Measurements from ENCODE around the gene PXMP2. TPM values are rescaled to one million over a fixed set of nuclear protein-coding genes. Genes with fewer than 3 reads are reported as not detected.
A peak's percentile ranks its signal among the peaks of the same experiment; 100 is the strongest.

PXMP2 gene
- total RNA-seq, 1 donor, result 10.1 TPM

DNA sequence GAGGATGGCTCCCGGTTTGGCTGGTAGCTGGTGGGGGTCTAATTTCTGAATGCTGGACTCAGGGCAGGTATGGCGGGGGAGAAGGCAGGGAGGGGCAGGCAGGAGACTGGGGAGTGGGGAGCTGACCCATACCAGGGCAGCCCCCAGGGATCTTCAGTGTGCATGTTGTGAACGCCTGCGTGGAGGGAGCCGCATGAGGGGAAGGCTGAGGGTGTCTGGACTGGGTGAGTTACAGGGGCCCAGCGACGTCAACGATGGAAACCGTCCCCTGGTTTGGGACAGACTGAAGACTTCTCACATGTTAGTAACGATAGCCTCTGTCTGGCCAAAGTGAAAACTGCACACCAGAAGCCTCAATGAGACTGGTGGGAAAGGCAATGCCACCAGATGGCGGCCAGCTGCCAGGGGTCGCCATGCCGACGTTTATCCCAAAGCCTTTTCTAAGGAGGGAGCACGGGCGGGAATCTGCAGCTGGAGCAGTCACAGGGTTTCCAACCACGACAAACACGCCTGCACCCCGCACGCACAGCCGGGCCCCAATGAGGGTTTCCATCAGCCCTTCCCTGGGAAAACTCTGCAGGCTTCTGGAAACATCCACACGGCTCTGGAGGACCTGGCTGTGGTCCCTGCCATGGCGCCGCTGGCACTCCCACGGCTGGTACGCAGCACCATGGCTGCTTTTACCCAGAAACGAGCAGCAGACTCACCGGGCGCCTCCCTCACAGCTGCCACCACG lies 37.3 kb downstream of the PXMP2 start:
- Histone ChIP-seq H3K36me3 (ENCODE audit: insufficient read depth, low read length) (peaks cover 86% of the 10 kb centered on the region), H2AFZ (ENCODE audit: low read length) (no peak overlapping the region), H4K20me1 (ENCODE audit: insufficient read depth, low read length) (peaks cover 31% of the 10 kb centered on the region), H3K27me3 (ENCODE audit: insufficient read depth, low read length) (no peaks in the 10 kb centered on the region), H3K4me2 (ENCODE audit: insufficient read depth, low read length) (no peak overlapping the region), H3K79me2 (ENCODE audit: insufficient read depth, low read length) (peaks cover 59% of the 10 kb centered on the region), H3K4me1 (ENCODE audit: insufficient read depth, low read length) (peaks cover 6% of the 10 kb centered on the region), H3K4me3 (ENCODE audit: insufficient read depth, low read length) (no peak overlapping the region), H3K27ac (ENCODE audit: low read depth, low read length) (peak overlapping the region; percentile 67), H3K9me3 (ENCODE audit: low read depth, low read length) (no peaks in the 10 kb centered on the region)
- DNase-seq (ENCODE audit: insufficient read length, low spot score, missing footprints), result peak; percentile 61
- TF ChIP-seq, protein P1, sequence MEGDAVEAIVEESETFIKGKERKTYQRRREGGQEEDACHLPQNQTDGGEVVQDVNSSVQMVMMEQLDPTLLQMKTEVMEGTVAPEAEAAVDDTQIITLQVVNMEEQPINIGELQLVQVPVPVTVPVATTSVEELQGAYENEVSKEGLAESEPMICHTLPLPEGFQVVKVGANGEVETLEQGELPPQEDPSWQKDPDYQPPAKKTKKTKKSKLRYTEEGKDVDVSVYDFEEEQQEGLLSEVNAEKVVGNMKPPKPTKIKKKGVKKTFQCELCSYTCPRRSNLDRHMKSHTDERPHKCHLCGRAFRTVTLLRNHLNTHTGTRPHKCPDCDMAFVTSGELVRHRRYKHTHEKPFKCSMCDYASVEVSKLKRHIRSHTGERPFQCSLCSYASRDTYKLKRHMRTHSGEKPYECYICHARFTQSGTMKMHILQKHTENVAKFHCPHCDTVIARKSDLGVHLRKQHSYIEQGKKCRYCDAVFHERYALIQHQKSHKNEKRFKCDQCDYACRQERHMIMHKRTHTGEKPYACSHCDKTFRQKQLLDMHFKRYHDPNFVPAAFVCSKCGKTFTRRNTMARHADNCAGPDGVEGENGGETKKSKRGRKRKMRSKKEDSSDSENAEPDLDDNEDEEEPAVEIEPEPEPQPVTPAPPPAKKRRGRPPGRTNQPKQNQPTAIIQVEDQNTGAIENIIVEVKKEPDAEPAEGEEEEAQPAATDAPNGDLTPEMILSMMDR (IDR thresholded peaks at IDR 0.05; ENCODE audit: extremely low read depth, low read depth, low read length), result no peak

DNA sequence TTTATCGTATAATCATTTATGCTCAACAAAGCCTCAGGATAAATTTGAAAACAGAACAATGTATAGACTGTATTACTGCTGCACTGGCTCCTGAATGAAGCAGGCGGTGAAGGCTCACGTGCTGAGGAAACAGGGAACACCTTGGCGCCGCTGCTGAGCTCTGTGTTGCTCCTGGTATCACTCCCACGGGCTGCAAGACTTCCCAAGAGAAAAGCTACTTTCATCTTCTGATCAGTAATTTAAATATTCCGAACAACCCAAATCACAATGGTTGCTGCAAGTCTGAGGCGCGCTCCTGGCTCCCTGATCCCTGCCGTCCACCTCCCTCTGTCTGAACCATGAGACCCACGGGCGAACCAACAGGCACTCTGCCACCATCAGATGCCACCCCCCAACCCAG lies 39.0 kb downstream of the PXMP2 start:
- Histone ChIP-seq H3K36me3 (ENCODE audit: insufficient read depth, low read length) (peaks cover 86% of the 10 kb centered on the region), H3K4me2 (ENCODE audit: insufficient read depth, low read length) (no peak overlapping the region), H3K4me1 (ENCODE audit: insufficient read depth, low read length) (peaks cover 6% of the 10 kb centered on the region), H3K27ac (ENCODE audit: low read depth, low read length) (no peak overlapping the region), H3K4me3 (ENCODE audit: insufficient read depth, low read length) (no peak overlapping the region), H3K79me2 (ENCODE audit: insufficient read depth, low read length) (peaks cover 51% of the 10 kb centered on the region), H2AFZ (ENCODE audit: low read length) (no peak overlapping the region), H4K20me1 (ENCODE audit: insufficient read depth, low read length) (peaks cover 30% of the 10 kb centered on the region), H3K9me3 (ENCODE audit: low read depth, low read length) (no peaks in the 10 kb centered on the region), H3K27me3 (ENCODE audit: insufficient read depth, low read length) (no peaks in the 10 kb centered on the region)
- TF ChIP-seq, protein P1 (IDR thresholded peaks at IDR 0.05; ENCODE audit: extremely low read depth, low read depth, low read length), result no peak
- no peak for DNase-seq (ENCODE audit: insufficient read length, low spot score, missing footprints)

DNA sequence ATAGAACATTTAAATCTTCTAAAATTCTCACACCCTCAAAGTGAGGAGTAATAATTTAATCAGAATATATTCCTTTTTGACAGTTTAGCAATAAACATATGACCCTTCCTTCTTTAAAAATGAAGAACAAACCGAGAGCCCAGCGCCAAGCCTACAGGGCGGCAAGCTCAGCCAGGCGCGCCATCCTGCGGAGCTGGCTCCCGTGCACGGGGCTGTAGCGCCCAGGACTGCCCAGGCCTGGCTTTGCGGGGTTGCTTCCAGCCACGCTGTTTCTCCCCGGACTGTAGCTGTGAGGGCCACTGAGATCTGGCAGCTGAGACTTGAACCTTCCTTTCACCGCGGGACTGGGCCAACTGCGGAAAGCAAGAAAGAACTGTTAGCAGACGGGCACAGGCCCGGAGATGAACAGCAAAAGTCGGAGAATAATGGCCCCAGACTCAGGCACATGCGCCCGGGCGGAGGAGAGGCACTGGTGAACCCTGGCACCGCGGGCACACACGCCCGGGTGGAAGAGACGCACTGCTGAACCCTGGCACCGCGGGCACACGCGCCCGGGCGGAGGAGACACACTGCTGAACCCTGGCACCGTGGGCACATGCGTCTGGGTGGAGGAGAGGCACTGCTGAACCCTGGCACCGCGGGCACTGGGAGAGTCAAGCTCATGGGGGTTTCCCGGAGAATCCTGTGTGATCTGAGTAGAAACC lies 39.9 kb downstream of the PXMP2 start:
- no peaks in the 10 kb centered on the region for H3K27me3 ChIP-seq (ENCODE audit: insufficient read depth, low read length)
- no peak overlapping the region for H3K27ac ChIP-seq (ENCODE audit: low read depth, low read length)
- TF ChIP-seq, protein P1 (IDR thresholded peaks at IDR 0.05; ENCODE audit: extremely low read depth, low read depth, low read length), result no peak
- H3K79me2 ChIP-seq (ENCODE audit: insufficient read depth, low read length), result peaks cover 48% of the 10 kb centered on the region
- no peak overlapping the region for H2AFZ ChIP-seq (ENCODE audit: low read length)
- H3K4me1 ChIP-seq (ENCODE audit: insufficient read depth, low read length), result peaks cover 6% of the 10 kb centered on the region
- peaks cover 88% of the 10 kb centered on the region for H3K36me3 ChIP-seq (ENCODE audit: insufficient read depth, low read length)
- peak; percentile 60 for DNase-seq (ENCODE audit: insufficient read length, low spot score, missing footprints)
- no peak overlapping the region for H3K4me2 ChIP-seq (ENCODE audit: insufficient read depth, low read length)
- H3K4me3 ChIP-seq (ENCODE audit: insufficient read depth, low read length), result no peak overlapping the region
- peaks cover 28% of the 10 kb centered on the region for H4K20me1 ChIP-seq (ENCODE audit: insufficient read depth, low read length)
- H3K9me3 ChIP-seq (ENCODE audit: low read depth, low read length), result no peaks in the 10 kb centered on the region

DNA sequence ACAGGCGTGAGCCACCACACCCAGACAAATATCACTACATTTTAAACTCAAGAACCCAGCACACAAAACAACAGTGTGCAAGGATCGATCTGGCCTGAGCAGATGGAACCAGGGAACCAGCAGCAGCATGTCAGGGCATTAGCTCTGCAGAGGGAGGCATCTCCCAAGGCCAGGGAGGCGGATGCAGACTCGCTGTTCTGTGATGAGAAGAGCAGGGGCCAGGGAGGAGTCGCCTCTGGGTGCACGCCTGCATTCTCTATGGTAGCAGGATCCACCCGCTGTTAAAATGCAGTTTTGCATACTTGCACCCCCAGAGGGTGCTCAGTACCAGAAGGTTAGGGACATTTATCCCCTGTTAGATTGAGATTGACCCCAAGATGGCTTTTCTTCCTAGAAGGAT lies 41.1 kb downstream of the PXMP2 start:
- Histone ChIP-seq H3K4me3 (ENCODE audit: insufficient read depth, low read length) (no peak overlapping the region), H3K4me1 (ENCODE audit: insufficient read depth, low read length) (peaks cover 6% of the 10 kb centered on the region), H3K79me2 (ENCODE audit: insufficient read depth, low read length) (peaks cover 39% of the 10 kb centered on the region), H4K20me1 (ENCODE audit: insufficient read depth, low read length) (peaks cover 21% of the 10 kb centered on the region), H3K27ac (ENCODE audit: low read depth, low read length) (no peak overlapping the region), H3K36me3 (ENCODE audit: insufficient read depth, low read length) (peaks cover 88% of the 10 kb centered on the region), H3K4me2 (ENCODE audit: insufficient read depth, low read length) (no peak overlapping the region), H3K9me3 (ENCODE audit: low read depth, low read length) (no peaks in the 10 kb centered on the region), H3K27me3 (ENCODE audit: insufficient read depth, low read length) (no peaks in the 10 kb centered on the region), H2AFZ (ENCODE audit: low read length) (no peak overlapping the region)
- TF ChIP-seq, protein P1 (IDR thresholded peaks at IDR 0.05; ENCODE audit: extremely low read depth, low read depth, low read length), result no peak
- DNase-seq (ENCODE audit: insufficient read length, low spot score, missing footprints), result peak; percentile 42

Data from osteoblast (primary cell).